Inflammatory macrophage (primary cell): Measurements from ENCODE around the gene PTMS.

Source experiments
- DNase-seq, 2 donors: peaks; one replicate each; pipeline ENCODE4 v3.0.0-alpha.2; 2020 to 2022

PTMS gene

GRCh38 chr12:6788972-6789924 is 23.1 kb downstream of the PTMS start, which contains the start of gene CD4:
TSS of gene CD4 (plus strand) at chr12:6789528. CDS start at chr12:6800139, 10,611 bp downstream.
- peak; percentile 82 to 89 for DNase-seq

GRCh38 chr12:6790496-6791150 is 24.5 kb downstream of the PTMS start:
- DNase-seq: peak; percentile 38 to 58

DNA sequence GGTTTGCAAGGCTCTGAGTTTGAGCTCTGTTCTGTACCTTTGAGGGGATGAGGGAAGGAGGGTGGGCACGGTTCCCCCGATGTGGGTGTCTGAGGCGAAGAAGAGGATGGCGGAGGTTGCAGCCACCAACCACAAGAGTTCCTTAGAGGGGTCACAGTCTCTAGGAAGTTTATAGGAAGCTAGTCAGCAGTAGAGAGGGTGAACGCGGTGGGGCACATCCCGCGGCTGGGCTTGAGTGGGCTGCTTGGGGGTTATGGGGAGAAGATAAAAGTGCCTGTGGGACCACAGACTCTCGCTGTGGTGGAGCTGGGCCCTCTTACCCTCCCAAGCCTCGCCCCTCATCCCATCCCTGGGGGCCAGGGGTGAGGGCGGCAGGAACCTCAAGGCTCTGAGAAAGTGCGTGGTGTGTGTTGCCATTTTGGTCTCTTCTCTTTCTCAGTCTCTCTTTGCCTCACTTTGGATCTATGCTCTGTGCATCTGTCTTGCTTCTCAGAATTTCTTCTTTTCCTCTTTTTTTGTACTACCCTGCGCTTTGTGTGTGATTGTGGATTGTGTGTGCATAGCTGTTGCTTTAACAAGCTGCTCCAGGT is 25.9 kb downstream of the PTMS start:
- peak; percentile 4 to 9 for DNase-seq

DNA sequence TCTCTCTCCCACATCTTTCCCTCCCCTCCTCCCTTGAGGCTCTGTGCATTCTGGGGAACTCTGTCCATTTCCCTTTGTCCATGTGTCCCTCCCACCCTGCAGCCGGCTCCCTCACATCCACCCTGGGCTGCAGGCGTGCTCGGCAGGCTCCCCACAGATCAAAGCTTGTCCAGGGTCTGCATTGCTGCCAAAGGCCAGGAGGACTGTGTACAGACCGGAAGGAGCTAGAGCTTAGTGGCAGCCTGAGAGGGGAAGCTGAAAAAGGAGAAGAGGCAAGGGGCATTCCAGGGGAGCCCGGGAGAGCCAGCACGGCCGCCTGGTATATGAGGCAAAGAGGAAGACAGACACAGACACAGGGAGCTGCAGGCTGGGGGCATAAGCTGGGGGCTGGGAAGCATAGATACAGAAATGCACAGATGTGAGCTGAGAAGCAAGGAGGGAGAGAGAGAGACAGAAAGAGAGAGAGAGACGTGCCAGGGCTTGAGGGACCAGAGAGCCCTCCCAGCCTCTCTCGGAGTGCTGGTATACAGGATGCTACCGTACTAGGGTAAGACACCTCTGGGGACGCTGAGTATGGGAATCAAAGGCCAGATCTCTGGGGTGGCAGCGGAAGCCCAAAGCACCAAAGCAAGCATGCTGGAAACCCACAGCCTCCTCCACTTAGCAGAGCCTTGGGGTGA is 26.5 kb downstream of the PTMS start:
- peak; percentile 87 to 88 for DNase-seq

GRCh38 chr12:6795088-6795487 is 28.9 kb downstream of the PTMS start:
- DNase-seq: no peak

DNA sequence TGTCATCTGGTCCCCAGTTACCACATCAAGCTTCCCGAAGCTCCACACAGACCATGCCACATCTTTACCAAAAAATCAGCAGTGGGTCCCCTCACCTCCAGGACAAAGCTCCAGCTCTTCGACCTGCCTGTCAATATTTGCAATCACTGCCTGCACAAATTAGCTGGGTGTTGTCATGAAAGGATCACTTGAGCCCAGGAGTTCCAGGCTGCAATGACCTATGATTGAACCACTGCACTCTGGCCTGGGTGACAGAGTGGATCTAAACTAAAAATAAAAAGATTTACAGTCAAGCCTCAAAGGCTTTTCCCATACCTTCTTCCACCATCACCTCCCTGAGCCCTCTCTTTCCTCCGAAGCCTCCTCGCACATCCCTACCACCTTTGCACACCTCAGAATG is 30.4 kb downstream of the PTMS start:
- no peak for DNase-seq

GRCh38 chr12:6799147-6799546 is 33.0 kb downstream of the PTMS start:
- no peak for DNase-seq

- DNase-seq: no peak
These were observed 41.0 kb downstream of the PTMS start for GRCh38 chr12:6807170-6807569.

DNA sequence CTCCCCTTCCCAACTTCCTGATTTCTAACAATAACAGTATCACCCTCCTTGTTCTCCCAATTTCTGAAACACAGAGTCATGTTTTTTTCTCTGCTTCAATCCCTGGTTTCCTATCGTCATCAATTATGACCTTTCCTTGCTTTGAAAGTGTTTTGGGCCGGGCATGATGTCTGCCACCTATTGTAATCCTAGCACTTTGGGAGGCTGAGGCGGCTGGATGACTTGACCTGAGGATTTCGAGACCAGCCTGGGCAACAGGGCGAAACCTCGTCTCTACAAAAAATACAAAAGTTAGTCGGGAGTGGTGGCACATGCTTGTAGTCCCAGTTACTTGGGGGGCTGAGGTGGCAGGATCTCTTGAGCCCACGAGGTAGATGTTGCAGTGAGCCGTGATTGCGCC is 42.9 kb downstream of the PTMS start:
- DNase-seq: no peak

GRCh38 chr12:6810758-6811157 is 44.6 kb downstream of the PTMS start:
- DNase-seq: no peak

GRCh38 chr12:6813363-6813762 is 47.2 kb downstream of the PTMS start:
- DNase-seq: no peak

- no peak for DNase-seq
These were observed 50.4 kb downstream of the PTMS start for GRCh38 chr12:6816598-6816997.

GRCh38 chr12:6817098-6817497 is 50.9 kb downstream of the PTMS start:
- DNase-seq: no peak

- DNase-seq: no peak
These were observed 51.5 kb downstream of the PTMS start for GRCh38 chr12:6817662-6818157.

GRCh38 chr12:6818222-6818621 is 52.1 kb downstream of the PTMS start:
- DNase-seq: no peak

DNA sequence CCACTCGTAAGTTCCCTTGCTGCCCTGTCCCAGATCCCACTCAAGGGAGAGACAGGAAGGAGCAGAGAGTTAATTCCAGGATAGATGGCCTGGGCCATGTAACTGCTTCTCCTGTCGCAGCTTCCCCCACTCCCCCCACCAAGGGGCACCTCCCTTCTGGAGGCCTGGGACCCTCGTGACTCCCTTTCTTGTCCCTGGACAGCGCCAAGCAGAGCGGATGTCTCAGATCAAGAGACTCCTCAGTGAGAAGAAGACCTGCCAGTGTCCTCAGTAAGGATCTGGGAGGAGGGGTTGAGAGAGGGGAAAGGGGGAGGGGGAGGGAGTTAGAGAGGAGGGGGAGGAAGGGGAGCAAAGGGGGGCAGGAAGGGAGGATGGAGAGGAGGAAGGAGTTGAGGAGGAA is 52.5 kb downstream of the PTMS start:
- no peak for DNase-seq

- DNase-seq: no peak
These were observed 53.2 kb downstream of the PTMS start for GRCh38 chr12:6819106-6820030.

DNA sequence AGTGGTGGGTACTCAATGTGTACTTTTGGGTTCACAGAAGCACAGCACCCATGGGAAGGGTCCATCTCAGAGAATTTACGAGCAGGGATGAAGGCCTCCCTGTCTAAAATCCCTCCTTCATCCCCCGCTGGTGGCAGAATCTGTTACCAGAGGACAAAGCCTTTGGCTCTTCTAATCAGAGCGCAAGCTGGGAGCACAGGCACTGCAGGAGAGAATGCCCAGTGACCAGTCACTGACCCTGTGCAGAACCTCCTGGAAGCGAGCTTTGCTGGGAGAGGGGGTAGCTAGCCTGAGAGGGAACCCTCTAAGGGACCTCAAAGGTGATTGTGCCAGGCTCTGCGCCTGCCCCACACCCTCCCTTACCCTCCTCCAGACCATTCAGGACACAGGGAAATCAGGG is 54.0 kb downstream of the PTMS start:
- no peak for DNase-seq
